ENCODE data around the gene PRKCH.

Gene PRKCH

GRCh38 chr14:61512026-61512834 is 190.9 kb downstream of the PRKCH start:
- DNase-seq (ENCODE audit: low read depth, low spot score) = no peak

DNA sequence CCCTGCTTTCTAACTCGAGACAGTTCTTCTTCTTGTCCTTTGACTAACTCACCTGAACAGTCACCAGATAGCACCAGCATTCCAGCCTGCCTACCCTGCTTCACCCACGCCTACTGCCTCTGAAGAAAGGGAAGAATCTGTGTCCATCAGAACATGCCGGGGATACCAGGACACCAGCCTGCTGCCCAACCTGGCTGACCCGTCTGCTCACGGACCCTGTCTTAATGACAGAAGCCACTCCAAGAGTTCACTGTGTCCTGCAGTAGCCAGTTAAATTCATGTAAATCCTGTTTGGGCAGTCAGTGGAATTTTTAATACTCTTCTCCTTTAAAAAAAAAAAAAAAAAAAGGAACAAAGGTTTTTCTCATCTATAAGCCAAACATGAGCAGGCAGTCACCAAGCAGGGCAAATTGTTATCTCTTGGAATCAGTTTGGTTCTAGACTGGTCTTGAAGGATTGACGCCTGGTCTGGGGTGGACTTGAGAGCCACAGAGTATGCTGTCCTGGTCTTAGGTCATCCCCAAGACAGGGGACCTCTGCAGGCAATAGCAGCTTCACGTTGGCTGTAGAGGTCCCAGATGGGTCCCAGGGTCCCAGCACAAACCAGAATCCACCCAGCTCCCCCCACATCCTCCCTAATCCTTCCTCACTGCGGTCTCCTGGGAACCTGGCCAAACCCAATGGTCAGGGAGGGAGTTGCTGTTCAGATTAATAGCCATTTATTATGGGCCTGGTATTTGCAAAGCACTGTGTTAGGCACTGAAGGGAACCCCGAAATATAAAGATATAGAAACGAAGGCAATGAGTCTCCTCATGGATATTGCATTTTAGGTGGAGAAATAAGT is 192.8 kb downstream of the PRKCH start:
- no peak overlapping the region for H3K4me3 ChIP-seq (ENCODE audit: low read length)
- no peak for DNase-seq (ENCODE audit: low read depth, low spot score)

More at GRCh38 chr14:61512026-61512834, 190.9 kb downstream of the PRKCH start:
- no peak overlapping the region for H3K4me3 ChIP-seq (ENCODE audit: low read length)

DNA sequence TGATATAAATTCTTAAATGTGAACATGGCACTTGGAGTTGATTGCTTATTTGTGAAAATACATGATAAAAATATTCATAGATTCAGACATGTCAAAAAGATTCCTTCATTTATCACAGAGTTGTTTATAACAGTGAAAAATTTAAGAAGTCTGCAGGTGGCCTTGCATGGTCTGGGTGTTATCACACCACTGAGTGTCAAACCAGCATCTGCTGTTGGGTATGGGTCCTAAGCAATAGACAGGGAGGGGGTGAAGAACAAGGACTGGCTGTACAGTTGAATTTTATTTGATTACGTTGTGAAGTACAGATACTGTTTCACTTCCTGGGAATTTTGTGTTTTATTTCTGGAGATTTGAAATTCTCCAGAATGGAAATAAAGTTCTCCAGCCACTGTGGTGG is 193.5 kb downstream of the PRKCH start:
- no peak overlapping the region for H3K4me3 ChIP-seq (ENCODE audit: low read length)
- no peak for DNase-seq (ENCODE audit: low read depth, low spot score)

DNA sequence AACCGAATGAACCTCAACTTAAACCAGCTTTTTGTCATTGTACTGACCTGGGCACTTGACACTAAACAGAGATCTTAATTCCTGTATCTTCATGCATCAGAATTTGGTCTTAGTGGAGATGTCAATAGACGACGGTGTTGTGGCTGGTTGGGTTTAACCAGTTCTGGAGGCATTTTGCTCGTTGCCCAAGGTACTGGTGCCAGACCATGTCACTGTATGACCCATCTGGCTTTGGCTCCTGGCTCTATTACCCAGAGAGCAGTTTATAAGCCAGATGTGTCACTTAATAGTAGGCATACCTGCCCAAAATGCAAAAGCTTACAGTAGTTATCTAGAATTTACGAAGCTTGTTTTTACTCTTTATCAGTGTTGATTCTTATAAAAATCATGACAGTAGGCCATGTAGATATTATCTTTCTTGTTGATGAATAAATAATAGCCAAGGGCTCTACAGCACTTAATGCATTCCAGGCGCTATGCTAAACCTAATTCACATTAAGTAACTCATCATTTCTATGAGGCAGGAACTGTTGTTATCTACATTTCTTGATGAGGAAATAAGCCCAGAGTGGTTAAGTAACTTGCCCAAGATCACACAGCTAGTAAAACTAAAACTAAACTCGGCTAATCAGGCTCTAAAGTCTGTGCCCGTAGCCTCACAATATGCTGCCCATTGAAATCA is 194.2 kb downstream of the PRKCH start:
- no peak overlapping the region for H3K4me3 ChIP-seq (ENCODE audit: low read length)
- DNase-seq (ENCODE audit: low read depth, low spot score) = no peak

DNA sequence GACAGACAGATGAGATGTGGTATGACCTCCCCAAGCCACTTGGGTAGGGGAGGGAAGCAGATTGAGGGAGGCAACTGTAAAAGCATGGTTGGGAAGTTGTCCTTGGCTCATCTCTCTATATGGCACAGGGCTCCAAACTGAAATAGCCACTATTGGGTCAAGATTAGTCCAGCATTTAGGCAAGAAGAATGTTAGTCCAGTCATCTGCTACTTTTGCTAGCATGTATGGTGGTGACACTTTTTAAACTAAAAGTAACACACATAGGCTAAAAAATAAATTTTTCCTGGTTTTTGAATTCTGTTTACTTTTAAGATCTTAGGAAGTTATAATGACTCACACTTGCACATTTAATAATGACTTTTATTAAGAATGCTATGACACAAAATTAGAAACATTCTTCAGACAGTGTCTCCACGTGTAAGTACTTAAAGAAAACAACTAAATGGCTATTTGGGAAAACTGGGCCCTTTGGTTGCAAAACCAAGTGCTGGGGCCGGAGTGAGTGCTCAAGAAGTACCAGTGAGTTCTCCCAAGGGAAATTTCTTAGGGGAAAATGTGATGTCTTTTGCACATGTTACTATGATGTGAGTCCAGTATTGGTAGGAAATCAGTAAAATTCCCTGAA is 194.9 kb downstream of the PRKCH start:
- no peak for DNase-seq (ENCODE audit: low read depth, low spot score)
- no peak overlapping the region for H3K4me3 ChIP-seq (ENCODE audit: low read length)

- no peak for DNase-seq (ENCODE audit: low read depth, low spot score)
- no peak overlapping the region for H3K4me3 ChIP-seq (ENCODE audit: low read length)
Observed at GRCh38 chr14:61516964-61517653, 195.7 kb downstream of the PRKCH start.

DNA sequence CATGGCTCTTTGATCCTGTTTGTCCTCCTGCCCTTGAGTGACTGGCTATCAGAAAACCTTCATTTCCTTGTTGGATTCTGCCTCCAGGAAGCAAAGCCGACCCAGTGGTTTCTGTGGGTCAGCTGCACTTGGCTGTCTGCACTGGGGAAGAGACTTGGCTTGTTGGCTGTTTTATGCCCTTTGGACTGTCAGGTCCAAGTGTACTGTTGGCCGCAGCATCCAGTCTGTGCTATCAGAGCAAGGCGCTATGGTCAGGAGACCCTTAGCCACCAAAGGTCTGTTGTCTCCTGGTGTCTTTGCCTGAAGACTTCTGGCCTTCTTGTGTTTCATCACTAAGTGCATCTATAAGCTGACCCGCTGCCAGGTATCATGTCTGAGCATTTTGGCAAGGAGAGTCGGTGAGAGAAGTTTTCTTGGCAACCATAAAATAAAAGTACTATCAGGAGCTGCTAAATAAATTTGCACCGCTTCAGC is 196.6 kb downstream of the PRKCH start:
- H3K4me3 ChIP-seq (ENCODE audit: low read length) = no peak overlapping the region
- no peak for DNase-seq (ENCODE audit: low read depth, low spot score)

DNA sequence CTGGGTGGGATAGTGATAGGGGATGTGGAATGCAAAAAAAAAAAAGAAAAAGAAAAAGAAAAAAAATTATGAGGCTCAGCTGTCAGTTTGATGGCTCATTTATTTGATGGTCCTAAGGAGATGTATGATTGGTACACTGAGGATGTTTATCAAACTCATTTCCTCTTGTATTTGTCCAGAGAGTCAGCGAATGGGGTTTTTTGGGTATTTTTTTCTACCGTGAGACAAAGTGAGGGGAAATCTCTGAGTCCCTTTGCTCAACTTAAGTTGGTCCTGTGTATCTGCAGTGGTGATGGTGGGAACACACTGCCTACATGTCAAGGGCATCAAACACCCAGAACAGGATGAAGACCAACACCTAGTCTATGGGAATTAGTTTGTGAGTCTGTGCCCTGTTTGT is 197.0 kb downstream of the PRKCH start:
- no peak for DNase-seq (ENCODE audit: low read depth, low spot score)
- H3K4me3 ChIP-seq (ENCODE audit: low read length) = no peak overlapping the region

GRCh38 chr14:61519106-61519505 is 197.7 kb downstream of the PRKCH start:
- H3K4me3 ChIP-seq (ENCODE audit: low read length) = no peak overlapping the region
- DNase-seq (ENCODE audit: low read depth, low spot score) = no peak

DNA sequence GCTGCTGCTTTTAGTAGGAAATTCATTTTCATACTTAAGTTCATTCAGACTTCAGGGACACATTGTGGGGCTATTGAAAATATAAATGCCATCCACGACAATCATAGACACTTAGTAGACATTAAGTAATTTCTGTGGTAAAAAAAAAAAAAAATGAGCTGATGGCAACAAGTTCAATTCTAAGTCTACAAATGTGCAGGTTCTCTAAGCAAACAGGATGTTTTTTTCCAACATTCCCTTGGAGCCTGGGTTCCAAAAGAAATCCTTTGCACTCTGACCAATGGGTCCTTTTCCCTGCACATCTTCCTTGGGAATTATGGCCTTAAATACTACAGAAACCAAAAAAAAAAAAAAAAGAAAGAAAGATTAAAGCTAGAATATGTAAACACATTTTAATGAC is 198.4 kb downstream of the PRKCH start:
- no peak for DNase-seq (ENCODE audit: low read depth, low spot score)
- H3K4me3 ChIP-seq (ENCODE audit: low read length) = no peak overlapping the region

GRCh38 chr14:61520576-61520975 is 199.2 kb downstream of the PRKCH start:
- no peak overlapping the region for H3K4me3 ChIP-seq (ENCODE audit: low read length)
- DNase-seq (ENCODE audit: low read depth, low spot score) = no peak

DNA sequence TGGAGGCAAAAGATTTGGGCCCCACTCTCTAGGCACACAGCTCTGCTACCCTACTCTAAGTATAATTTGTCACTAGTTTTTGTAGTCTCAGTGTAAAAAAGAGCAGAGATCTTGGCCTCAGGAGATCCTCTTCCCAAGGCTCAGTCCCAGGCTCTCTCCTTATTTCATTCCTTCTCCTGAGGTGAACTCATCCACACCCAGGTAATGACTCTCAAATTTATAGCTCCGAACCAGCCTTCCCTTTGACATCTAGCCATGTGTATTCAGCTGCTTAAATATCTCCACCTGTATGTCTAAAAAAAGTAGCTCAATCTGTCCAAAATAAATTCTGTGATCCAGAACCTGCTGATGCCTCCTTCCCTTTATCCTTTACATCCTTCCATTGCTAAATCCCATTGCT is 200.4 kb downstream of the PRKCH start:
- H3K4me3 ChIP-seq (ENCODE audit: low read length) = no peak overlapping the region
- no peak for DNase-seq (ENCODE audit: low read depth, low spot score)

GRCh38 chr14:61523751-61524150 is 202.4 kb downstream of the PRKCH start:
- H3K4me3 ChIP-seq (ENCODE audit: low read length) = no peak overlapping the region
- DNase-seq (ENCODE audit: low read depth, low spot score) = no peak

DNA sequence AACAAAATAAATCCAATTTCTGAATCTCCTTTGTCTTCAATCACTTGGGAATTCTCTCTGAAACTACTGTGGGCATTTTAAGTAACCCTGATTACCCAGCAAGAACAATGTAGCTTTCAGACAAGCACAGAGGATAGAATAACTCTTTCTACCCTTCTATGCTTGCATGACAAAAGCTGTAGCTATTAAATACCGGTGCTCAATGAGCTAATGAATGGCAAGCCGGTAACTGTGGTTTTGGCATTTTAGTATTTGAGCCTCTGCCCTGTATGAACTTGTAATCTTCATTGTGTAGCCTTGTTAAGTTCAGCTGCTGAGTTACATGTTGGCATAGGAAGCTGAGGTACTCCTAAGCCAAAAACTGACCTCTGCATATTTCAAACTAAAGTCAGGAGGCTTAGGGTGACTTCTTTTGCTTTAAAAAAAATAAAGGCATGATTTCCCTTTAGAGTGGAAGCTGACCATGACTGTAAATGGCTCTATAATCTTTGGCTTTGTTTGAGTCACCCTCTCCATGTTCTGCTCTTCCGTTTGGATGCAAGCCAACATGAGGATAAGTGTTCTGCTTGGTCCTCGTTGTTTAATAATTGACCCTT is 202.9 kb downstream of the PRKCH start:
- no peak overlapping the region for H3K4me3 ChIP-seq (ENCODE audit: low read length)
- DNase-seq (ENCODE audit: low read depth, low spot score) = no peak

- no peak for DNase-seq (ENCODE audit: low read depth, low spot score)
- H3K4me3 ChIP-seq (ENCODE audit: low read length) = no peak overlapping the region
Observed at GRCh38 chr14:61524936-61525292, 203.5 kb downstream of the PRKCH start.

DNA sequence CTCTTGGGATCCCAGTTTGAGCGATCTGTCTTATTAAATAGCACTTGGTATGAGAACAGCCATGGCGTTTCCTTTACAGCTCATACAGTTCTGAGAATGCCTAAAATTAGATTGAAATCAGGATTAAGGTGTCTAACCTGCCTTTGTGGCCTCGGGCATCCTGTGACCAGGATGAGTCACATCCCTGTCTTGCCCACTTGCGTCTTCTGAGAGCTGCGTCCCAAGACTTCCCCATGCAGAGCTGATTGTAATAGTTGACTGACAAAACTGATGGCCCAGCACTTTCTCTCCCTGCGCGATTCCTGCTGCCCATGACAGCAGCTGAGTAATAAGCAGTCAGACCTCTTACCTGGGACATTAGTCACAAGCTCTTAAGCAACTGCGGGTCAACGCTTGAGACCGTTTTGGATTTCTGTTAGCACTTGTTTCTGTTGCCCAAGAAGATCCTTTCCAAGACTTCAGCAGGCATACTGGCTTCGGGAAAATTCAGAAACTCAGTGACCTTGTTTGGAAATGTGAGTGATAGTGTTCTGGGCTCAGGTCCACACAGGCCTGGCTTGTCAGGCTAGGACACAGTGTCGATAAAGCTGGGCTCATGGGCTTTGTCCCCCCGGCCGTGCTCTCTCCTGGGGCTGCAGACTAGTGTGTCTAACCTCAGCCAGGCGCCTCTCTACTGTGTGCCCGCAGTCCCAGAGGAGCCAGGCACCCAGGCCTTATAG is 204.1 kb downstream of the PRKCH start:
- no peak overlapping the region for H3K4me3 ChIP-seq (ENCODE audit: low read length)
- no peak for DNase-seq (ENCODE audit: low read depth, low spot score)

DNA sequence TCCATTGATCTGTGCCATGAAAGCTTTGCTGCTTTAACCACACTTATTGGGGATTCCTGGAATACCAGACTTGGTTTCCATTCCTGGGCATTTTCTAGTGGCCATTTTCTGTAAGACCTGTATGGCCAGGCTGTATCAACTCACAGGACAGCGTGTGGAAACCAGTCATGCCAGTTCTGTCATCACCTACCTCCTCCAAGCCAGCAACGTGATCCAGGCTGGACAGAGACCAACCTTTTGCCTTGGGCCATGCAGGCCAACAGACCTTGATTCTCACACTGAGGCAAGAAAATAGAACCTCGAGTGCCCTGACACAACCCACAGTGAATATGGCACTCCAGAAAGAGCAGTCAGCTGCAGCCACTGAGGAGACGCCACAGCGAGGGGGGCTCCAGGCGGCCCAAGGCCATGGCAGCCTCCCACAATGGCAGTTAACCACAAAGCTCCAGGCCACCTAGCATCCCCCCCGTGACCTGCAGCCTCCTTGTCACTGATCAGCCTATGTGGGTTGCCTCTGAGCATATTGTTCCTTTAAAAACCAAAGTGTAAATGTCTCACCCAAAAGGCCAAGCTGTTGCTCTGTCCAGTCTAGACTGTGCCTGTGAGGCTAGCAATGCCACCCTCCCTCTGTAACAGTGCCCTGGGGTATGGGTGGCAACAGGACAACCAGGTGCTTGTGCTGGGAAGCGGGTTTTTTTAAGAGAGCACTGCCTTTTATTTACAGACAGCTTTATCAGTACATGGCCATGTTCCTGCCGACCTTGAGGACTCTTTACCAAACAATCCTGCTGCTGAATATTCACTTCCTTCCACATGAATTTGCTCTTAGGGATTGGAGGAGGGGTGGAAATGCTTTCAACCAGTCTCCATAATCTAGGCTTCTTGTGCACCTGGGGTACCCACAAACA is 205.3 kb downstream of the PRKCH start:
- peak; percentile 47 for DNase-seq (ENCODE audit: low read depth, low spot score)
- H3K4me3 ChIP-seq (ENCODE audit: low read length) = no peak overlapping the region

Data from Jurkat, Clone E6-1 (cell line).